ENCODE data around the gene GCNT2.
"Not testable (repeated sequence)": the region's sequence is repeated elsewhere in the genome, so short reads cannot be mapped to it uniquely, and the experiment has no call there.

GCNT2 gene

DNA sequence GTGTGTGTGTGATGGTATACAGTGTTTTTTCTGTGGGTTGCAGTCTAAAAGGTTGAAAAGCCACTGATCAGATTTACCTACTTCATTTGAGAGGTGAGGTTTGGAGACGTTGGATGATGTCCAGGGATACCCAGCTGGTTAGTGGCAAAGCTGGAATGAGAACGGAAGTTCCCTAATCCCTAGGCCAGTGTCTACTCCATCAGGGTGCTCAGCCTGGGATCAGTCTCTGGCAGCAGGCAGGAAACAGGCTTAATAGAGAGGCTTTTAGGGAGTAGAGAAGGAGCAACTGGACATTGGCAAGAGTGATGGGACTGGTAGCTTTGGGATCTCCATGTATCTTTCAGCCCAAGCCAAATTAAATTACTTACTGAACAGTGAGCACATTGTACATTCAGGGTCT lies 92.6 kb downstream of the GCNT2 start:
- DNase-seq: no peak

- no peak for DNase-seq
Observed at GRCh38 chr6:10615675-10616074, 94.5 kb downstream of the GCNT2 start.

- not testable (repeated sequence) for DNase-seq
Observed at GRCh38 chr6:10616266-10616665, 95.1 kb downstream of the GCNT2 start.

DNA sequence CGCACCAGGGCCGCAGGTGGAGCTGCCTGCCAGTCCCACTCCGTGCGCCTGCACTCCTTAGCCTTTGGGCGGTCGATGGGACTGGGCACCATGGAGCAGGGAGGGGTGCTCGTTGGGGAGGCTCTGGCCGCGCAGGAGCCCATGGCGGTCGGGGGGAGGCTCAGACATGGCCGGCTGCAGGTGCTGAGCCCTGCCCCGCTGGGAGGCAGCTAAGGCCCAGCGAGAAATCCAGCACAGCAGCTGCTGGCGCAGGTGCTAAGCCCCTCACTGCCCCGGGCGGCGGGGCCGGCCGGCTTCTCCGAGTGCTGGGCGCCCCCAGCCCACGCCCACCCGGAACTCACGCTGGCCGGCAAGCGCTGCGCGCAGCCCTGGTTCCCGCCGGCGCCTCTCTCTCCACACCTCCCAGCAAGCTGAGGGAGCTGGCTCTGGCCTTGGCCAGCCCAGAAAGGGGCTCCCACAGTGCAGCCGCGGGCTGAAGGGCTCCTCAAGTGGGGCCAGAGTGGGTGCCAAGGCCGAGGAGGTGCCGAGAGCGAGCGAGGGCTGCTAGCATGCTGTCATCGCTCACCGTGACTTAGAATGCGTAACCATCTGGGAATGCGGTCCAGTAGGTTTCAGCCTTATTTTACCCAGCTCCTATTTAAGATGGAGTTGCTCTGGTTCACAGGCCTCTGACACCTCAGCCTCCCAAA lies 96.0 kb downstream of the GCNT2 start:
- DNase-seq: no peak

DNA sequence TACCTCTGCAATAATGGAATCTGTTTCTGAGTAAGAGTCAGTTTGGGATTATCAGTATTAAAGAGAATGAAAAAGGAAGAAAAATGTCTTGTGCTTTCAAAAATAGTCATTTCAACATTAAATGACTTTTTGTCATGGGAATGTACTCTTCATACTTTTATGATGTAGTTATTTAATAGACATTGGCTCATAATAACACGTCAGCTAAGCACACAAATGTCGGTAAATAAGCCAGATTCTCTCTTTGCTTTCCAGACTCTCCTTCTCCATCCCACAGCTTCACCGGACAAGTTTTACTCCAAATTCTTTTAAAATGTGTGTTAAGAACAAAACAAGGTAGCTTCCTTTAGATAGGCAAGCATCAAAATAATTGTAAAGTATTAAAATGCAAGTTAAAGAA lies 97.3 kb downstream of the GCNT2 start:
- no peak for DNase-seq

- no peak for DNase-seq
Observed at GRCh38 chr6:10621213-10621612, 100.1 kb downstream of the GCNT2 start.

GRCh38 chr6:10621847-10622246 lies 100.7 kb downstream of the GCNT2 start:
- no peak for DNase-seq

GRCh38 chr6:10624836-10625235 lies 103.7 kb downstream of the GCNT2 start:
- DNase-seq: no peak

DNA sequence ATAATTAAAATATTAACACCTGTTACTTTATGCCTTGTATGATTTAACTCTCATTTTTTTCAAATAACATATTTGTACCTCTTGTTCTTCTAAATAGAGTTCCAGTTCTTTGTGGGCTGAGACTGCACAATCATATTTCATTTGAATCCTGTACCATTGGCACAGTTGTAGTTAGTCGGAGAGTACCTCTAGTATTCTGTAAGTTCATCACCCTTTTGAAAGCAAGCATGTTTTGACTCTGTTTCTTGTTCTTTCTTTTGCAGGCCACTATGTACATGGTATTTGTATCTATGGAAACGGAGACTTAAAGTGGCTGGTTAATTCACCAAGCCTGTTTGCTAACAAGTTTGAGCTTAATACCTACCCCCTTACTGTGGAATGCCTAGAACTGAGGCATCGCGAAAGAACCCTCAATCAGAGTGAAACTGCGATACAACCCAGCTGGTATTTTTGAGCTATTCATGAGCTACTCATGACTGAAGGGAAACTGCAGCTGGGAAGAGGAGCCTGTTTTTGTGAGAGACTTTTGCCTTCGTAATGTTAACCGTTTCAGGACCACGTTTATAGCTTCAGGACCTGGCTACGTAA lies 105.1 kb downstream of the GCNT2 start:
- no peak for DNase-seq

- DNase-seq: no peak
Observed at GRCh38 chr6:10627800-10628199, 106.6 kb downstream of the GCNT2 start.

DNA sequence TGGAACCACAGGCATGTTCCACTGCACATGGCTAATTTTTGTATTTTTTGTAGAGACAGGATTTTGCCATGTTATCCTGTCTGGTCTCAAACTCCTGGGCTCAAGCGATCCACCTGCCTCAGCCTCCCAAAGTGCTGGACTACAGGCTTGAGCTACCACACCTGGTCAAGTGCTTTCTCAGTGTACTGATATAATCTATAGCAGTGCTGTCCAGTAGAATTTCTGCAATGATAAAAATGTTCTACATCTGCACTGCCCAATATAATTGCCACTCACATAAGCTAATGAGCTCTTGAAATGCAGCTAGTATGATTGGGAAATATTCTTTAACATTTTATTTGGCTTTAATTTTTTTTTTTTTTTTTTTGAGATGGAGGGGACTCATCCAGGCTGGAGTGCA lies 109.0 kb downstream of the GCNT2 start:
- no peak for DNase-seq

DNA sequence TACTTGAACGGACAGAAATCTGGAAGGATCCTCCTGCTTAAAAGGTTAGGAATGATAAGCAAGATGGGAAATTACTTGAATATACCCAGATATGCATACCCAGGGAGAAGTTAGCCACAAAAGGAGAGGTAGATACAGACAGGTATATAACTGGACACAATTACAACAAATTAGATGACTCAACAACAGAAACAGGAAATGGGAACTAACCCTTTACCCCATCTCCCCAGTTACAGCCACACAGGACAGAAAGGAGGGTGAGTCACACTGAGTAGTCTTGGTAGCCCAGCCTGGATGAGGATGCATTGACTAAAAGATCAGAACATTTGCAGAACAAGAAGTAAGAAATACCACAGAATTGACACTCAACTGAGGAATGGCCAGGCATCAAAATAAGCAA lies 112.1 kb downstream of the GCNT2 start:
- no peak for DNase-seq

DNA sequence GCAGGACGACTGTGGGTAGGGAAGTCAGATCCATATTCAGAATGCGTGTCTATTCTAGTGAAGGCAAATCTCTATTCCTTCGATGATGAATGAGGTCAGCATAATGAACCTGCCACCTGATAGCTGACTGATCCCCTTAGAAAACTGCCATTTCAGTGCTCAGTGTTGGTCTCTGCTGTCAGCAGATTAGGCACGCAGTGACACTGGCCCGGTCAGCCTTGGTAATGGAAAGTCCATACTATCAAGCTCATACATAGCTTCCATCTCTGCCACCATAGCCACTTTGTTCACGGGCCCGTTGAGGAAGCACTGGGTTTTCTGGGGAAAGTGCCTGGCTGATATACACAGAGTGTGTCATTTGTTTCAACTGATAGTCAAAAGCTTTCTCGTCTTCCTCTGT lies 119.3 kb downstream of the GCNT2 start:
- DNase-seq: no peak

- no peak for DNase-seq
Observed at GRCh38 chr6:10641528-10641927, 120.4 kb downstream of the GCNT2 start.

- no peak for DNase-seq
Observed at GRCh38 chr6:10643201-10643651, 122.1 kb downstream of the GCNT2 start.

- no peak for DNase-seq
Observed at GRCh38 chr6:10644225-10644624, 123.1 kb downstream of the GCNT2 start.

DNA sequence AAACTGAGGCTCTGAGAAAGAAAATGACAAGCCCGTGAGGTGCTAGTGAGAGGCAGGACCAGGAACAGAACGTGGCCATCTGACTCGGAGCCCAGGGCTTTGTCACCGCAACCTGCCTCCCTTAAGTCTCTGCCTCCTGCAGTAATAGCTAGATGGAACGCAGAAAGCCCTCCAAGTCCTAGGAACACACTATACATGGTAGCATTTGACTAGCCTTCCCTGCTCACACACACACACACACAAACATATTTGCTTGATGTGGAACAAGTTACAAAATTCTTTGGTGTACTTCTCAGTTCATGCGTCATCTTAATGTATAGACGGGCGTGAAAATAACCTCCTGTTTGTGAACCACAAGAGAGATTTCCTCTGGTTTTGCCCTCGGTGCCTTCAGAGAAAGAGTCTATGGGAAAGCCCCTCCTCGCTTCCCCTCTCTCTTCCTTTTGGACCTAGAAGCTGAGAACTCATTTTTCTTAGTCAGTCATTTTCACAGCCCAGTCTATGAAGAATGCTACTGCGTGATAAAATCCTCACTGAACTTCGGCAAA lies 134.4 kb downstream of the GCNT2 start:
- no peak for DNase-seq

GRCh38 chr6:10658910-10659698 lies 138.0 kb downstream of the GCNT2 start:
- DNase-seq: no peak

DNA sequence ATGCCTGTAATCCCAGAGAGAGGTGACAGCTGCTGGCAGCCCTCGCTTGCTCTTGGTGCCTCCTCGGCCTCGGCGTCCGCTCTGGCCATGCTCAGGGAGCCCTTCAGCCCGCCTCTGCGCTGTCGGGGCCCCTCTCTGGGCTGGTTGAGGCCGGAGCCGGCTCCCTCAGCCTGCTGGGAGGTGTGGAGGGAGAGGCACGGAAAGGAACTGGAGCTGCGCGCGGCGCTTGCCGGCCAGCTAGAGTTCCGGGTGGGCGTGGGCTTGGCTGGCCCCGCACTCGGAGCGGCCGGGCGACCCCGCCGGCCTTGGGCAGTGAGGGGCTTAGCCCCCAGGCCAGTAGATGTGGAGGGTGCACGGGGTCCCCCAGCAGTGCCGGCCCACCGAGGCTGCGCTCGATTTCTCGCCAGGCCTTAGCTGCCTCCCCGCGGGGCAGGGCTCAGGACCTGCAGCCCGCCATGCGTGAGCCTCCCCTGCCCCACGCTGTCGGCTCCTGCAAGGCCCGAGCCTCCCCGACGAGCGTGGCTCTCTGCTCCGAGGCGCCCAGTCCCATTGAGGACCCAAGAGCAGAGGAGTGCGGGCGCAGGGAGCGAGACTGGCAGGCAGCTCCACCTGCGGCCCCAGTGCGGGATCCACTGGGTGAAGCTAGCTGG lies 138.7 kb downstream of the GCNT2 start:
- DNase-seq: no peak

DNA sequence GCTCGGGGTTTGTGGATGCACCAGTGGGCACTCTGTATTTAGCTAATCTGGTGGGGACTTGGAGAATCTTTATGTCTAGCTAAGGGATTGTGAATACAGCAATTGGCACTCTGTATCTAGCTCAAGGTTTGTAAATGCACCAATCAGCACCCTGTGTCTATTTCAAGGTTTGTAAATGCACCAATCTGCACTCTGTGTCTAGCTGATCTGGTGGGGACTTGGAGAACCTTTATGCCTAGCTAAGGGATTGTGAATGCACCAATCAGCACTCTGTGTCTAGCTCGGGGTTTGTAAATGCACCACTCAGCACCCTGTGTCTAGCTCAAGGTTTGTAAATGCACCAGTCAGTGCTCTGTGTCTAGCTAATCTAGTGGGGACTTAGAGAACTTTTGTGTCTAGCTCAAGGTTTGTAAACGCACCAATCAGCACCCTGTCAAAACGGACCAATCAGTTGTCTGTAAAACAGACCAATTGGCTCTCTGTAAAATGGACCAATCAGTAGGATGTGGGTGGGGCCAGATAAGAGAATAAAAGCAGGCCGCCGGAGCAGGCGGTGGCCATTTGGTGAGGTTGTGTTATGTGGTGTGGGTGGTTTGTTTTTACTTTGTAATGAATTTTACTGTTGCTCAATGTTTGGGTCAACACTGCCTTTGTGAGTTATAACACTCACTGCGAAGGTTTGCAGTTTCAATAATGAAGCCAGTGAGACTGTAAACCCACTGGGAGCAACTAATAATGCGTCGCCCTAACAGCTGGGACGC lies 139.5 kb downstream of the GCNT2 start:
- DNase-seq: not testable (repeated sequence)

DNA sequence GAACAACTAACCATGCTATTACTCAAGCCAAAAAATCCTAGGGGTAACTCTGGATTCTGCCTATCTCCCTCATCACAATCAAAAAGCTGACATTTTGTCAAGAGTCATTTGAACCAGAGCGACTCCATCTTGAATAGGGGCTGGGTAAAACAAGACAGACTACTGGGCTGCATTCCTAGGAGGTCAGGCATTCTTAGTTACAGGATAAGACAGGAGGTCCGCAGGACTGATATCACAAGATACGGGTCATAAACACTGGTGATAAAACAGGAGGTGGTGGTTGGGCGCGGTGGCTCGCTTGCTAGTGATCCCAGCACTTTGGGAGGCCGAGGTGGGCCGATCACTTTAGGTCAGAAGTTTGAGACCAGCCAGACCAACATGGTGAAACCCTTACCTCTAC lies 141.1 kb downstream of the GCNT2 start:
- DNase-seq: no peak

DNA sequence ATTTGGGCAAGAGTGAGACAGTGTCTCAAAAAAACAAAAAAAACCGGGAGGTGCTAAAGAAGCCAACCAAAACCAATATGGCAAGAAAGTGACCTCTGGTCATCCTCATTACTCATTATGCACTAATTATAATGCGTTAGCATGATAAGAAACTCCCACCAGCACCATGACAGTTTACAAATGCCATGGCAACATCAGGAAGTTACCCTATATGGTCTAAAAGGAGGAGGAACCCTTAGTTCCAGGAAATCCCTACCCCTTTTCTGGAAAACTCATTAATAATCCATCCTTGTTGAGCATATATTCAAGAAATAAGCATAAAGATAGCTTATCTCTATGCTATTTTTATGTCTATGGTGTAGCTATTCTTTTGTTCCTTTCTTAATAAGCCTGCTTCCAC lies 141.6 kb downstream of the GCNT2 start:
- no peak for DNase-seq

GRCh38 chr6:10665595-10665994 lies 144.4 kb downstream of the GCNT2 start:
- DNase-seq: not testable (repeated sequence)

Data from NCI-H526 treated with DMSO at 0.1 percent for 48 hours (cell line).